22Rv1 (cell line): ENCODE results near the gene TEX54.

ENCODE experiments used
- H3K27ac ChIP-seq: fragments of 450-650 bp; 2 replicates; pipeline ENCODE4 v1.5.1; 2017
- ZFX ChIP-seq: fragments of 450-650 bp; IDR thresholded peaks from 2 replicates; pipeline ENCODE4 v1.6.1; 2017; ENCODE audit warnings: antibody characterized with exemption, borderline replicate concordance
- TF ChIP-seq, protein P1 (sequence below): fragments of 450-650 bp; IDR thresholded peaks from 2 replicates; pipeline ENCODE4 v1.5.1; 2017; ENCODE audit warnings: mild to moderate bottlenecking

The TEX54 gene

DNA sequence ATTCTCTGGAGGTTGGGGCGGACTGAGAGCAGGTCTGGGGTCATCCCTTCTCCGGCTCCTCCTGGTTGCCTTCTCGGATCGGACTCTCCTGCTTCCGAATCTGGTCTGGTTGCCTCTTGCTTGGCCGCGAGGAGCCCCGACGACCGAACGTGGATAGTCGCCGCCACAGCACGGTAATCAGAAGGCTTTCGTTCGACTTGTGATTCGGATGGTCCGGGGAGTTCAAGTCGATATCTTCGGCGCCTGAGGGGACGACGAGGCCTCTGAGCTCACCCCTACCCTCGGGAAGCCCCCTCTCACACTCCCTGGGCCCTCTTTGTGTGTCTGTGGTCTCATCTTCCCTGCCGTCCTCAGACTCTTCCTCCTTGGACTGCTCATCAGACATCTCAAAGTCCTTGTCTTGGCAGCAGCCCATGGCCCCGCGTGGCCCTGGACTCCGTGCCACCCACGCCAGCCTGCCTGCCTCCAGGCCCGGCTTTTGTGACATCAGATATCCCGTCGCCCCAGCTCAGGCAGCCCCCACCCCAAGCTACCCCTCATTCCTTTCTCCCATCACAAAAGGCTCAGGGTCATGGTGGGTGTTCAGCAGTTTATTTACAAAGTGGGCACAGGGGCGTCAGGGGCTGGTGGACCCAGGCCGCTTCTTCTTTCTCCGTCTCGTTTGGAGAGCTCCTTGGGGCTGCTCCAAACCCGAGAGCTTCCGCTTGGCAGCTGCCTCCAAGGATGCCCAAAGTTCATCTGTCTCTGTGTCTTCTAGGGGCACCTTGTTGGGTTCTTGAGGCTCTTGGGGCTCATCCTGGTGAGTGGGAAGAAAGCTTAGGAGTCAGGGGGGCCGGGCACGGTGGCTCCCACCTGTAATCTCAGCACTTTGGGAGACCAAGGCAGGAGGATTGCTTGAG is at the start of gene TEX54:
TSS of gene TEX54 (minus strand) at position 506 of the 899 bp plus-strand sequence.
- TF ChIP-seq, protein P1, sequence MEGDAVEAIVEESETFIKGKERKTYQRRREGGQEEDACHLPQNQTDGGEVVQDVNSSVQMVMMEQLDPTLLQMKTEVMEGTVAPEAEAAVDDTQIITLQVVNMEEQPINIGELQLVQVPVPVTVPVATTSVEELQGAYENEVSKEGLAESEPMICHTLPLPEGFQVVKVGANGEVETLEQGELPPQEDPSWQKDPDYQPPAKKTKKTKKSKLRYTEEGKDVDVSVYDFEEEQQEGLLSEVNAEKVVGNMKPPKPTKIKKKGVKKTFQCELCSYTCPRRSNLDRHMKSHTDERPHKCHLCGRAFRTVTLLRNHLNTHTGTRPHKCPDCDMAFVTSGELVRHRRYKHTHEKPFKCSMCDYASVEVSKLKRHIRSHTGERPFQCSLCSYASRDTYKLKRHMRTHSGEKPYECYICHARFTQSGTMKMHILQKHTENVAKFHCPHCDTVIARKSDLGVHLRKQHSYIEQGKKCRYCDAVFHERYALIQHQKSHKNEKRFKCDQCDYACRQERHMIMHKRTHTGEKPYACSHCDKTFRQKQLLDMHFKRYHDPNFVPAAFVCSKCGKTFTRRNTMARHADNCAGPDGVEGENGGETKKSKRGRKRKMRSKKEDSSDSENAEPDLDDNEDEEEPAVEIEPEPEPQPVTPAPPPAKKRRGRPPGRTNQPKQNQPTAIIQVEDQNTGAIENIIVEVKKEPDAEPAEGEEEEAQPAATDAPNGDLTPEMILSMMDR, result no peak
- TF ChIP-seq ZFX, result no peak
- H3K27ac ChIP-seq, result peak within 1 kb of the TSS; percentile 80

DNA sequence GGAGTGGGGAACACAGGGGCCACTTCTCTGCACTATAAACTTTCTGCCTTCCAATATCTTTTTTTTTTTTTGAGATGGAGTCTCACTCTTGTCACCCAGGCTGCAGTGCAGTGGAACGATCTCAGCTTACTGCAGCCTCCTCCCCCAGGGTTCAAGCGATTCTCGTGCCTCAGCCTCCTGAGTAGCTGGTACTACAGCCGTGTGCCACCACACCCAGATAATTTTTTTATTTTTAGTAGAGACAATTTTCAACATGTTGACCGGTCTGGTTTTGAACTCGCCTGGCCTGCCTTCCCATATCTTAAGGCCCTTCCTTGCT is 49.7 kb upstream of the TEX54 start:
- TF ChIP-seq, protein P1, result no peak

DNA sequence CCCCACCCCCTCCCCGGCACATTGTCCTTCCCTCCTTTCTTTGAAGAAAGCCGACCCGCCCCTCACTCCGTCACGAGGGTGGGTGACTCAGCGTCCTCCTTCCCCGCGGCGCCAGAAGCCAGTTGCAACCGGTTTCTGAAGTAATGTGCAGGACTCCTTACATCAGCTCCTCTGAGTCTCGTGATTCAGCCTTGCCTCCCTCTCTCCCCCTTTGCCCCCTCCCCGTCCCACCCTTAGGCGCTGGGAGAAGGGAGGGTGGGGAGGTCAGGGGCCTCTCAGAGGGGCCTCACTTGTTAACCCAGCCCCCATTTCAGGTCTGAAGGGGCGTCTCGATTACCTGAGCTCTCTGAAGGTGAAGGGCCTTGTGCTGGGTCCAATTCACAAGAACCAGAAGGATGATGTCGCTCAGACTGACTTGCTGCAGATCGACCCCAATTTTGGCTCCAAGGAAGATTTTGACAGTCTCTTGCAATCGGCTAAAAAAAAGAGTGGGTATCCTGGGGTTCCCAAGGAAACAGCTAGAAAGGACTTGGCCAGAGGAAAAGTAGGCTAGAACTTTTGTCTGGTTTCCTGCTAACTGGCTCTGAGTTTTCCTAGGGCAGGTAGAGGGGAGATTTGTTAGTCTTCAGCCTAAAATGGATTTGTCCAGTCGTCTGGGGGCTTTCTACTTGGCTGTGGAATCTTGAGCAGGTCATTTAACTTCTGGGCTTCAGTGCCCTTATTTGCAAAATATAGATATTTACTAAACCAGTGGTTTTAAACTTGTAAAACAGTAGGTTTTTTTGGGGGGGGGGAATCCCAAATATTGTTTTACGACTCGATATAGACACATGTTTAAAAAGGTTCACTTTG is 49.2 kb upstream of the TEX54 start:
- TF ChIP-seq, protein P1, result peak; percentile 49
- TF ChIP-seq ZFX, result no peak
- peak overlapping the region; percentile 99 for H3K27ac ChIP-seq

More for the DNA sequence above, 49.7 kb upstream of the TEX54 start:
- peak overlapping the region; percentile 99 for H3K27ac ChIP-seq

DNA sequence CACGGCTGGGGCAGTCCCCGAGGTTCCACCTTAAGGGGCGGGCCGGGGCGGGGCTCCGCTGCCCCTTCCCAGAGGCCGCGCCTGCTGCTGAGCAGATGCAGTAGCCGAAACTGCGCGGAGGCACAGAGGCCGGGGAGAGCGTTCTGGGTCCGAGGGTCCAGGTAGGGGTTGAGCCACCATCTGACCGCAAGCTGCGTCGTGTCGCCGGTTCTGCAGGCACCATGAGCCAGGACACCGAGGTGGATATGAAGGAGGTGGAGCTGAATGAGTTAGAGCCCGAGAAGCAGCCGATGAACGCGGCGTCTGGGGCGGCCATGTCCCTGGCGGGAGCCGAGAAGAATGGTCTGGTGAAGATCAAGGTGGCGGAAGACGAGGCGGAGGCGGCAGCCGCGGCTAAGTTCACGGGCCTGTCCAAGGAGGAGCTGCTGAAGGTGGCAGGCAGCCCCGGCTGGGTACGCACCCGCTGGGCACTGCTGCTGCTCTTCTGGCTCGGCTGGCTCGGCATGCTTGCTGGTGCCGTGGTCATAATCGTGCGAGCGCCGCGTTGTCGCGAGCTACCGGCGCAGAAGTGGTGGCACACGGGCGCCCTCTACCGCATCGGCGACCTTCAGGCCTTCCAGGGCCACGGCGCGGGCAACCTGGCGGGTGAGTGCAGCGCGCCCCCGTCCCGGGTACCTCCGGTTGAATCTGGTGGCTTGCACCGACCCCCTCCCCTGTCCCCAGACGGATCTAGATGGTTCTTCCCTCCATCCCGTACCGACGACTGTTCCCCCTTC is 48.4 kb upstream of the TEX54 start, which contains the start of gene SLC3A2:
TSS of gene SLC3A2 (plus strand) at position 94 of the 776 bp plus-strand sequence. CDS start at position 222, 128 bp downstream.
- TF ChIP-seq, protein P1, result peak; percentile 86
- TF ChIP-seq ZFX, result no peak
- H3K27ac ChIP-seq, result peak within 1 kb of the TSS; percentile 99

DNA sequence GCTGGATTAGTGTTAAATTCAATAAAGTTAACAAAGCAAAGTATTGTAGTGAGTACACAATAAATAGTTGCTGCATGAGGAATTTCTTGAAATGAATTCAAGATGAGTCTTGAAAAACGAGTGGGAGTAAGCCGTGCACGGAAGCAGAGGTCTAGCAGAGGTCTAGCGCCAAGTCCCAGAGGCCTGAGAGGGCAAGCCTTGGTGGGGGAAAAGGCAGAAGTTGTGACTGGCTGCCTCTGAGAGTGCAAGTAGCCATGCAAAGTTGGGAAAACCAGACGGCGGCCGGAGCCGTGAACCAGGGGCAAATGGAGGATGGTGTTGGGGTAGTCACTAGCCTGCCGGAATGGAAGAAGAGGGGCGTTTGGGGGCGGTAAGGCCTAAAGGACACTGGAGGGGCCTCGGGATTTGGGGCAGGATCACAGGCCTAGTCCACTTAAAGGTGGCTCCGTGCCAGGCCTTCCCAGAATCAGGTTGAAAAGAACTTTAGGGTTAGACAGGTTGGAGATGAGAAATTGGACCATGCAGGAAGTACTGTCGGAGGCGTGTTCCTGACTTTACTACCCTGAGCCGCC is 47.7 kb upstream of the TEX54 start:
- TF ChIP-seq, protein P1, result no peak
- no peak for TF ChIP-seq ZFX

DNA sequence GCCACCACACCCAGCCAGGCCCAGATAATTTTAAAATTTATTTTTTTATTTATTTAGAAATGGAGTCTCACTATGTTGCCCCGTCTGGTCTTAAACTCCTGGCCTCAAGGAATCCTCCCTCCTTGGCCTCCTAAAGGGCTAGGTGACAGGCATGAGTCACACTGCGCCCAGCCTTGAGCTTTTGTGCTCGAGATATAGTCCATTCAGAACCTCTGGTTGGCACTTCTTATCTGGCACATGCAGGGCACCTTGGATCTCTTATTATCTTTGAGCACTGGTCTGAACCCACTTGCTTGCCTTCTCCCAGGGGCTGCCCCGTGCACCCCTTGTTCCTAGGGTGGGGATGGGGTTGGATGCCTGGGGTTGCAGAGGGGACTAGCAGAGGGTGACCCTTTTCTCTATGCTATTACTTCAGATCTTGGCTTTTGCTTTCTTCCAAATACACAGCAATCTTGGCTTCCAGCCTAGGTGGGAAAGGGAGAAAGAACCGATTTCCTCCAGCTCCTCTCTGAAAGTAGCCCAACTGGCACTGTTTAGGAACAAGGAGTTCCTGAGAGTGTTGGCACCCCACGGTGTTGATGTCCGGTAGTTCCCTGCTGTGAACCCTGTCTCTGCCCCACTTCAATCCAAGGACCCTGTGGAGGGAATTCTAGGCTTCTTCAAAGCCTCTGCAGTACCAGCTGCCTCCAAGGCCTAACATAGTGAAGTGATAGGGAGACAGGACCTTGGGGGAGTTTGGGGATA is 46.8 kb upstream of the TEX54 start:
- no peak for TF ChIP-seq ZFX
- H3K27ac ChIP-seq, result peak overlapping the region; percentile 99

More for the DNA sequence above, 47.7 kb upstream of the TEX54 start:
- H3K27ac ChIP-seq, result peak overlapping the region; percentile 99
